ENCODE measurements around the gene PPP2R2B.

The PPP2R2B gene

GRCh38 chr5:146796911-146797310, 81.6 kb downstream of the PPP2R2B start:
- Histone ChIP-seq H3K4me3 (ENCODE audit: low read depth in 1 of 2, low read length in 2 of 2) (no peak overlapping the region), H3K4me1 (ENCODE audit: control insufficient read depth in 1 of 2, insufficient read depth in 2 of 2, low read length in 2 of 2) (peaks cover 0 to 14% of the 10 kb centered on the region in 2 donors), H3K27me3 (ENCODE audit: low read depth, low read length) (no peaks in the 10 kb centered on the region), H3K27ac (ENCODE audit: low read length) (no peak overlapping the region), H3K36me3 (ENCODE audit: control insufficient read depth in 1 of 2, insufficient read depth in 2 of 2, low read length in 2 of 2) (no peaks in the 10 kb centered on the region), H3K9me3 (ENCODE audit: control insufficient read depth in 1 of 2, low read length in 2 of 2) (no peaks in the 10 kb centered on the region)

GRCh38 chr5:146796144-146796543, 82.4 kb downstream of the PPP2R2B start:
- Histone ChIP-seq H3K36me3 (ENCODE audit: control insufficient read depth in 1 of 2, insufficient read depth in 2 of 2, low read length in 2 of 2) (no peaks in the 10 kb centered on the region), H3K9me3 (ENCODE audit: control insufficient read depth in 1 of 2, low read length in 2 of 2) (no peaks in the 10 kb centered on the region), H3K27me3 (ENCODE audit: low read depth, low read length) (no peaks in the 10 kb centered on the region), H3K4me1 (ENCODE audit: control insufficient read depth in 1 of 2, insufficient read depth in 2 of 2, low read length in 2 of 2) (peaks cover 0 to 14% of the 10 kb centered on the region in 2 donors), H3K4me3 (ENCODE audit: low read depth in 1 of 2, low read length in 2 of 2) (no peak overlapping the region), H3K27ac (ENCODE audit: low read length) (no peak overlapping the region)

GRCh38 chr5:146794326-146795029, 84.1 kb downstream of the PPP2R2B start:
- no peaks in the 10 kb centered on the region for H3K27me3 ChIP-seq (ENCODE audit: low read depth, low read length)
- H3K9me3 ChIP-seq (ENCODE audit: control insufficient read depth in 1 of 2, low read length in 2 of 2): no peaks in the 10 kb centered on the region
- H3K4me3 ChIP-seq (ENCODE audit: low read depth in 1 of 2, low read length in 2 of 2): no peak overlapping the region
- H3K4me1 ChIP-seq (ENCODE audit: control insufficient read depth in 1 of 2, insufficient read depth in 2 of 2, low read length in 2 of 2): peaks cover 0 to 14% of the 10 kb centered on the region in 2 donors
- no peak overlapping the region for H3K27ac ChIP-seq (ENCODE audit: low read length)
- no peaks in the 10 kb centered on the region for H3K36me3 ChIP-seq (ENCODE audit: control insufficient read depth in 1 of 2, insufficient read depth in 2 of 2, low read length in 2 of 2)

GRCh38 chr5:146793709-146794108, 84.8 kb downstream of the PPP2R2B start:
- peaks cover 0 to 14% of the 10 kb centered on the region in 2 donors for H3K4me1 ChIP-seq (ENCODE audit: control insufficient read depth in 1 of 2, insufficient read depth in 2 of 2, low read length in 2 of 2)
- no peaks in the 10 kb centered on the region for H3K36me3 ChIP-seq (ENCODE audit: control insufficient read depth in 1 of 2, insufficient read depth in 2 of 2, low read length in 2 of 2)
- H3K27me3 ChIP-seq (ENCODE audit: low read depth, low read length): no peaks in the 10 kb centered on the region
- no peak overlapping the region for H3K27ac ChIP-seq (ENCODE audit: low read length)
- H3K4me3 ChIP-seq (ENCODE audit: low read depth in 1 of 2, low read length in 2 of 2): no peak overlapping the region
- no peaks in the 10 kb centered on the region for H3K9me3 ChIP-seq (ENCODE audit: control insufficient read depth in 1 of 2, low read length in 2 of 2)

- no peak overlapping the region for H3K27ac ChIP-seq (ENCODE audit: low read length)
- H3K36me3 ChIP-seq (ENCODE audit: control insufficient read depth in 1 of 2, insufficient read depth in 2 of 2, low read length in 2 of 2): no peaks in the 10 kb centered on the region
- peaks cover 0 to 5% of the 10 kb centered on the region in 2 donors for H3K4me1 ChIP-seq (ENCODE audit: control insufficient read depth in 1 of 2, insufficient read depth in 2 of 2, low read length in 2 of 2)
- no peaks in the 10 kb centered on the region for H3K9me3 ChIP-seq (ENCODE audit: control insufficient read depth in 1 of 2, low read length in 2 of 2)
- H3K27me3 ChIP-seq (ENCODE audit: low read depth, low read length): no peaks in the 10 kb centered on the region
- no peak overlapping the region for H3K4me3 ChIP-seq (ENCODE audit: low read depth in 1 of 2, low read length in 2 of 2)
Observed at GRCh38 chr5:146791471-146791870, 87.1 kb downstream of the PPP2R2B start.

GRCh38 chr5:146789712-146790653, 88.6 kb downstream of the PPP2R2B start:
- no peak overlapping the region for H3K27ac ChIP-seq (ENCODE audit: low read length)
- H3K27me3 ChIP-seq (ENCODE audit: low read depth, low read length): no peaks in the 10 kb centered on the region
- peaks cover 0 to 5% of the 10 kb centered on the region in 2 donors for H3K4me1 ChIP-seq (ENCODE audit: control insufficient read depth in 1 of 2, insufficient read depth in 2 of 2, low read length in 2 of 2)
- no peaks in the 10 kb centered on the region for H3K9me3 ChIP-seq (ENCODE audit: control insufficient read depth in 1 of 2, low read length in 2 of 2)
- H3K4me3 ChIP-seq (ENCODE audit: low read depth in 1 of 2, low read length in 2 of 2): no peak overlapping the region
- H3K36me3 ChIP-seq (ENCODE audit: control insufficient read depth in 1 of 2, insufficient read depth in 2 of 2, low read length in 2 of 2): no peaks in the 10 kb centered on the region

GRCh38 chr5:146788898-146789297, 89.7 kb downstream of the PPP2R2B start:
- H3K27me3 ChIP-seq (ENCODE audit: low read depth, low read length): no peaks in the 10 kb centered on the region
- H3K36me3 ChIP-seq (ENCODE audit: control insufficient read depth in 1 of 2, insufficient read depth in 2 of 2, low read length in 2 of 2): no peaks in the 10 kb centered on the region
- H3K27ac ChIP-seq (ENCODE audit: low read length): no peak overlapping the region
- H3K4me1 ChIP-seq (ENCODE audit: control insufficient read depth in 1 of 2, insufficient read depth in 2 of 2, low read length in 2 of 2): no peaks in the 10 kb centered on the region
- H3K4me3 ChIP-seq (ENCODE audit: low read depth in 1 of 2, low read length in 2 of 2): no peak overlapping the region
- no peaks in the 10 kb centered on the region for H3K9me3 ChIP-seq (ENCODE audit: control insufficient read depth in 1 of 2, low read length in 2 of 2)

- Histone ChIP-seq H3K9me3 (ENCODE audit: control insufficient read depth in 1 of 2, low read length in 2 of 2) (no peaks in the 10 kb centered on the region), H3K4me3 (ENCODE audit: low read depth in 1 of 2, low read length in 2 of 2) (no peak overlapping the region), H3K27ac (ENCODE audit: low read length) (no peak overlapping the region), H3K27me3 (ENCODE audit: low read depth, low read length) (no peaks in the 10 kb centered on the region), H3K36me3 (ENCODE audit: control insufficient read depth in 1 of 2, insufficient read depth in 2 of 2, low read length in 2 of 2) (no peaks in the 10 kb centered on the region), H3K4me1 (ENCODE audit: control insufficient read depth in 1 of 2, insufficient read depth in 2 of 2, low read length in 2 of 2) (no peaks in the 10 kb centered on the region)
Observed at GRCh38 chr5:146785065-146785464, 93.5 kb downstream of the PPP2R2B start.

GRCh38 chr5:146781157-146781556, 97.4 kb downstream of the PPP2R2B start:
- Histone ChIP-seq H3K27me3 (ENCODE audit: low read depth, low read length) (no peaks in the 10 kb centered on the region), H3K27ac (ENCODE audit: low read length) (no peak overlapping the region), H3K9me3 (ENCODE audit: control insufficient read depth in 1 of 2, low read length in 2 of 2) (no peaks in the 10 kb centered on the region), H3K4me1 (ENCODE audit: control insufficient read depth in 1 of 2, insufficient read depth in 2 of 2, low read length in 2 of 2) (no peaks in the 10 kb centered on the region), H3K36me3 (ENCODE audit: control insufficient read depth in 1 of 2, insufficient read depth in 2 of 2, low read length in 2 of 2) (no peaks in the 10 kb centered on the region), H3K4me3 (ENCODE audit: low read depth in 1 of 2, low read length in 2 of 2) (no peak overlapping the region)

GRCh38 chr5:146779211-146779869, 99.2 kb downstream of the PPP2R2B start:
- H3K4me1 ChIP-seq (ENCODE audit: control insufficient read depth in 1 of 2, insufficient read depth in 2 of 2, low read length in 2 of 2): no peaks in the 10 kb centered on the region
- H3K27ac ChIP-seq (ENCODE audit: low read length): no peak overlapping the region
- H3K36me3 ChIP-seq (ENCODE audit: control insufficient read depth in 1 of 2, insufficient read depth in 2 of 2, low read length in 2 of 2): no peaks in the 10 kb centered on the region
- H3K27me3 ChIP-seq (ENCODE audit: low read depth, low read length): no peaks in the 10 kb centered on the region
- H3K9me3 ChIP-seq (ENCODE audit: control insufficient read depth in 1 of 2, low read length in 2 of 2): no peaks in the 10 kb centered on the region
- no peak overlapping the region for H3K4me3 ChIP-seq (ENCODE audit: low read depth in 1 of 2, low read length in 2 of 2)

- Histone ChIP-seq H3K27ac (ENCODE audit: low read length) (no peak overlapping the region), H3K27me3 (ENCODE audit: low read depth, low read length) (no peaks in the 10 kb centered on the region), H3K9me3 (ENCODE audit: control insufficient read depth in 1 of 2, low read length in 2 of 2) (no peaks in the 10 kb centered on the region), H3K4me3 (ENCODE audit: low read depth in 1 of 2, low read length in 2 of 2) (no peak overlapping the region), H3K36me3 (ENCODE audit: control insufficient read depth in 1 of 2, insufficient read depth in 2 of 2, low read length in 2 of 2) (no peaks in the 10 kb centered on the region), H3K4me1 (ENCODE audit: control insufficient read depth in 1 of 2, insufficient read depth in 2 of 2, low read length in 2 of 2) (no peaks in the 10 kb centered on the region)
Observed at GRCh38 chr5:146778795-146779194, 99.8 kb downstream of the PPP2R2B start.

Measured in muscle layer of duodenum (tissue), 2 donors.